ENCODE data around the gene TMEM131. TPM values are rescaled to one million over a fixed set of nuclear protein-coding genes. Genes with fewer than 3 reads are reported as not detected.

Gene TMEM131
- total and polyA plus RNA-seq, 2 experiments from 2014 or later: 9.2 to 22.7 TPM

GRCh38 chr2:97715951-97716694, 279.6 kb downstream of the TMEM131 start:
- H3F3A ChIP-seq (replicated peaks; ENCODE audit: low read depth): no peaks in the 10 kb centered on the region
- H3K4me1 ChIP-seq (ENCODE audit: insufficient read depth): peaks cover 15% of the 10 kb centered on the region
- no peak overlapping the region for H3K4me3 ChIP-seq
- DNase-seq (ENCODE audit: low spot score) (no peak), ATAC-seq (no peak)
- no peak overlapping the region for H3K4me3 Mint-ChIP-seq
- H3K4me1 Mint-ChIP-seq: peaks cover 24% of the 10 kb centered on the region
- no peak overlapping the region for H3K4me2 ChIP-seq
- TF ChIP-seq JUNB (IDR thresholded peaks at IDR 0.05; ENCODE audit: unreplicated experiment): no peak
- no peak for TF ChIP-seq ETS1 (IDR thresholded peaks at IDR 0.05)
- TF ChIP-seq, protein P1, sequence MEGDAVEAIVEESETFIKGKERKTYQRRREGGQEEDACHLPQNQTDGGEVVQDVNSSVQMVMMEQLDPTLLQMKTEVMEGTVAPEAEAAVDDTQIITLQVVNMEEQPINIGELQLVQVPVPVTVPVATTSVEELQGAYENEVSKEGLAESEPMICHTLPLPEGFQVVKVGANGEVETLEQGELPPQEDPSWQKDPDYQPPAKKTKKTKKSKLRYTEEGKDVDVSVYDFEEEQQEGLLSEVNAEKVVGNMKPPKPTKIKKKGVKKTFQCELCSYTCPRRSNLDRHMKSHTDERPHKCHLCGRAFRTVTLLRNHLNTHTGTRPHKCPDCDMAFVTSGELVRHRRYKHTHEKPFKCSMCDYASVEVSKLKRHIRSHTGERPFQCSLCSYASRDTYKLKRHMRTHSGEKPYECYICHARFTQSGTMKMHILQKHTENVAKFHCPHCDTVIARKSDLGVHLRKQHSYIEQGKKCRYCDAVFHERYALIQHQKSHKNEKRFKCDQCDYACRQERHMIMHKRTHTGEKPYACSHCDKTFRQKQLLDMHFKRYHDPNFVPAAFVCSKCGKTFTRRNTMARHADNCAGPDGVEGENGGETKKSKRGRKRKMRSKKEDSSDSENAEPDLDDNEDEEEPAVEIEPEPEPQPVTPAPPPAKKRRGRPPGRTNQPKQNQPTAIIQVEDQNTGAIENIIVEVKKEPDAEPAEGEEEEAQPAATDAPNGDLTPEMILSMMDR (conservative IDR thresholded peaks at IDR 0.05; ENCODE audit: low read depth in 2 of 2): no peak
- TF ChIP-seq, protein P2, sequence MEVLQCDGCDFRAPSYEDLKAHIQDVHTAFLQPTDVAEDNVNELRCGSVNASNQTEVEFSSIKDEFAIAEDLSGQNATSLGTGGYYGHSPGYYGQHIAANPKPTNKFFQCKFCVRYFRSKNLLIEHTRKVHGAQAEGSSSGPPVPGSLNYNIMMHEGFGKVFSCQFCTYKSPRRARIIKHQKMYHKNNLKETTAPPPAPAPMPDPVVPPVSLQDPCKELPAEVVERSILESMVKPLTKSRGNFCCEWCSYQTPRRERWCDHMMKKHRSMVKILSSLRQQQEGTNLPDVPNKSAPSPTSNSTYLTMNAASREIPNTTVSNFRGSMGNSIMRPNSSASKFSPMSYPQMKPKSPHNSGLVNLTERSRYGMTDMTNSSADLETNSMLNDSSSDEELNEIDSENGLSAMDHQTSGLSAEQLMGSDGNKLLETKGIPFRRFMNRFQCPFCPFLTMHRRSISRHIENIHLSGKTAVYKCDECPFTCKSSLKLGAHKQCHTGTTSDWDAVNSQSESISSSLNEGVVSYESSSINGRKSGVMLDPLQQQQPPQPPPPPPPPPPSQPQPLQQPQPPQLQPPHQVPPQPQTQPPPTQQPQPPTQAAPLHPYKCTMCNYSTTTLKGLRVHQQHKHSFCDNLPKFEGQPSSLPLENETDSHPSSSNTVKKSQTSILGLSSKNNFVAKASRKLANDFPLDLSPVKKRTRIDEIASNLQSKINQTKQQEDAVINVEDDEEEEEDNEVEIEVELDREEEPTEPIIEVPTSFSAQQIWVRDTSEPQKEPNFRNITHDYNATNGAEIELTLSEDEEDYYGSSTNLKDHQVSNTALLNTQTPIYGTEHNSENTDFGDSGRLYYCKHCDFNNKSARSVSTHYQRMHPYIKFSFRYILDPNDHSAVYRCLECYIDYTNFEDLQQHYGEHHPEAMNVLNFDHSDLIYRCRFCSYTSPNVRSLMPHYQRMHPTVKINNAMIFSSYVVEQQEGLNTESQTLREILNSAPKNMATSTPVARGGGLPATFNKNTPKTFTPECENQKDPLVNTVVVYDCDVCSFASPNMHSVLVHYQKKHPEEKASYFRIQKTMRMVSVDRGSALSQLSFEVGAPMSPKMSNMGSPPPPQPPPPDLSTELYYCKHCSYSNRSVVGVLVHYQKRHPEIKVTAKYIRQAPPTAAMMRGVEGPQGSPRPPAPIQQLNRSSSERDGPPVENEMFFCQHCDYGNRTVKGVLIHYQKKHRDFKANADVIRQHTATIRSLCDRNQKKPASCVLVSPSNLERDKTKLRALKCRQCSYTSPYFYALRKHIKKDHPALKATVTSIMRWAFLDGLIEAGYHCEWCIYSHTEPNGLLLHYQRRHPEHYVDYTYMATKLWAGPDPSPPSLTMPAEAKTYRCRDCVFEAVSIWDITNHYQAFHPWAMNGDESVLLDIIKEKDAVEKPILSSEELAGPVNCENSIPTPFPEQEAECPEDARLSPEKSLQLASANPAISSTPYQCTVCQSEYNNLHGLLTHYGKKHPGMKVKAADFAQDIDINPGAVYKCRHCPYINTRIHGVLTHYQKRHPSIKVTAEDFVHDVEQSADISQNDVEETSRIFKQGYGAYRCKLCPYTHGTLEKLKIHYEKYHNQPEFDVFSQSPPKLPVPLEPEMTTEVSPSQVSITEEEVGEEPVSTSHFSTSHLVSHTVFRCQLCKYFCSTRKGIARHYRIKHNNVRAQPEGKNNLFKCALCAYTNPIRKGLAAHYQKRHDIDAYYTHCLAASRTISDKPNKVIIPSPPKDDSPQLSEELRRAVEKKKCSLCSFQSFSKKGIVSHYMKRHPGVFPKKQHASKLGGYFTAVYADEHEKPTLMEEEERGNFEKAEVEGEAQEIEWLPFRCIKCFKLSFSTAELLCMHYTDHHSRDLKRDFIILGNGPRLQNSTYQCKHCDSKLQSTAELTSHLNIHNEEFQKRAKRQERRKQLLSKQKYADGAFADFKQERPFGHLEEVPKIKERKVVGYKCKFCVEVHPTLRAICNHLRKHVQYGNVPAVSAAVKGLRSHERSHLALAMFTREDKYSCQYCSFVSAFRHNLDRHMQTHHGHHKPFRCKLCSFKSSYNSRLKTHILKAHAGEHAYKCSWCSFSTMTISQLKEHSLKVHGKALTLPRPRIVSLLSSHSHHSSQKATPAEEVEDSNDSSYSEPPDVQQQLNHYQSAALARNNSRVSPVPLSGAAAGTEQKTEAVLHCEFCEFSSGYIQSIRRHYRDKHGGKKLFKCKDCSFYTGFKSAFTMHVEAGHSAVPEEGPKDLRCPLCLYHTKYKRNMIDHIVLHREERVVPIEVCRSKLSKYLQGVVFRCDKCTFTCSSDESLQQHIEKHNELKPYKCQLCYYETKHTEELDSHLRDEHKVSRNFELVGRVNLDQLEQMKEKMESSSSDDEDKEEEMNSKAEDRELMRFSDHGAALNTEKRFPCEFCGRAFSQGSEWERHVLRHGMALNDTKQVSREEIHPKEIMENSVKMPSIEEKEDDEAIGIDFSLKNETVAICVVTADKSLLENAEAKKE (CRISPR knock-in tag; IDR thresholded peaks at IDR 0.05): no peak
- no peak for TF ChIP-seq POLR2AphosphoS5 (IDR thresholded peaks at IDR 0.05; ENCODE audit: low read depth)
- H3K36me3 Mint-ChIP-seq (ENCODE audit: low read depth): no peaks in the 10 kb centered on the region; the same call in 2 of the 3 replicates
- no peak overlapping the region for H3K27ac Mint-ChIP-seq
- H2AFZ ChIP-seq: no peak overlapping the region
- H3K27ac ChIP-seq (ENCODE audit: low read depth): no peak overlapping the region
- H3K36me3 ChIP-seq (ENCODE audit: insufficient read depth): no peaks in the 10 kb centered on the region
- no peaks in the 10 kb centered on the region for H3K9me3 Mint-ChIP-seq
- no peaks in the 10 kb centered on the region for H3K27me3 ChIP-seq (ENCODE audit: insufficient read depth)
- no peaks in the 10 kb centered on the region for H3K79me2 ChIP-seq (replicated peaks; ENCODE audit: insufficient read depth)
- peaks cover 9% of the 10 kb centered on the region for H3K27me3 Mint-ChIP-seq (ENCODE audit: insufficient read depth, low read depth, poor library complexity)
- no peaks in the 10 kb centered on the region for H3K9me2 ChIP-seq (ENCODE audit: insufficient read depth)
- H4K20me1 ChIP-seq (replicated peaks; ENCODE audit: insufficient read depth): no peaks in the 10 kb centered on the region
